A673 (cell line): ENCODE data around the gene NARF. TPM values are rescaled to one million over a fixed set of nuclear protein-coding genes. Genes with fewer than 3 reads are reported as not detected.
"Not testable (repeated sequence)": the region's sequence is repeated elsewhere in the genome, so short reads cannot be mapped to it uniquely, and the experiment has no call there.

Experiments
- BruUV-seq: library from RNA; stranded (reverse); fragments of 400-500 nt; replicated peaks from 2 replicates; lab custom pipeline; 2021; lab: Mats Ljungman, UMichigan
- CTCF ChIA-PET: fragments of 300-600 bp; sonication (Branson Sonifier 250); formaldehyde crosslinking; loops from one replicate; lab custom pipeline; 2022; ENCODE audit warnings: antibody characterized with exemption; lab: Charles Lee
- POLR2A ChIA-PET: fragments of 300-600 bp; sonication (Branson Sonifier 250); formaldehyde crosslinking; loops from one replicate; lab custom pipeline; 2022; ENCODE audit warnings: antibody characterized with exemption; ENCODE audit not compliant: low non-redundant PET; lab: Charles Lee
- DNase-seq: peaks from one replicate; pipeline ENCODE4 v3.0.0-alpha.2; 2015; ENCODE audit warnings: low spot score
- H3K27ac ChIP-seq: fragments of 200-600 bp; sonication (generic); 2 replicates; pipeline ENCODE4 v1.5.1; 2016; ENCODE audit warnings: mixed run types, low read depth, mild to moderate bottlenecking, mixed read lengths, antibody characterized with exemption, low read length; ENCODE audit not compliant: poor library complexity, severe bottlenecking
- H3K27me3 ChIP-seq: fragments of 200-600 bp; sonication (generic); replicated peaks from 2 replicates; pipeline ENCODE4 v1.6.1; 2017; ENCODE audit warnings: mixed run types, low read depth, mild to moderate bottlenecking, mixed read lengths, antibody characterized with exemption, low read length; ENCODE audit not compliant: insufficient read depth, poor library complexity
- H3K36me3 ChIP-seq: fragments of 200-600 bp; sonication (generic); 2 replicates; pipeline ENCODE4 v1.6.1; 2016; ENCODE audit warnings: mixed run types, mild to moderate bottlenecking, mixed read lengths, antibody characterized with exemption, low read length; ENCODE audit not compliant: insufficient read depth, poor library complexity, severe bottlenecking
- H3K4me1 ChIP-seq: fragments of 200-600 bp; sonication (generic); 2 replicates; pipeline ENCODE4 v1.6.1; 2017; ENCODE audit warnings: mixed run types, mild to moderate bottlenecking, mixed read lengths, antibody characterized with exemption, low read length; ENCODE audit not compliant: insufficient read depth, poor library complexity, severe bottlenecking
- H3K4me3 ChIP-seq: fragments of 200-600 bp; sonication (generic); 2 replicates; pipeline ENCODE4 v1.5.1; 2016; ENCODE audit warnings: low read depth, mixed run types, mild to moderate bottlenecking, mixed read lengths, low read length; ENCODE audit not compliant: poor library complexity, severe bottlenecking
- H3K9me3 ChIP-seq: fragments of 200-600 bp; sonication (generic); 2 replicates; pipeline ENCODE4 v1.6.1; 2016; ENCODE audit warnings: mixed run types, low read depth, mild to moderate bottlenecking, mixed read lengths, antibody characterized with exemption, low read length; ENCODE audit not compliant: poor library complexity, severe bottlenecking
- CTCF ChIP-seq: fragments of 300-800, 200-600 bp; sonication (generic); conservative IDR thresholded peaks from 2 replicates; pipeline ENCODE4 v1.5.1; 2017; ENCODE audit warnings: low read depth, mild to moderate bottlenecking, antibody characterized with exemption, low read length, moderate library complexity, mixed read lengths
- EZH2 ChIP-seq: fragments of 200-600 bp; sonication (generic); IDR thresholded peaks from 2 replicates; pipeline ENCODE4 v1.6.1; 2017; ENCODE audit warnings: borderline replicate concordance, low read depth, mild to moderate bottlenecking, mixed read lengths, antibody characterized with exemption, low read length; ENCODE audit not compliant: poor library complexity, severe bottlenecking
- intact Hi-C: fragments of 100-400 bp; cut with micrococcal nuclease; formaldehyde crosslinking; loops from one replicate; pipeline ENCODE4 v1.10.0; 2022; ENCODE audit not compliant: unreplicated experiment
- total RNA-seq: library from RNA; stranded (reverse); gene quantifications from 2 replicates; pipeline ENCODE4 v1.2.3, GENCODE V29; 2021

NARF gene
- total RNA-seq, 1 experiment from 2014 or later: 74.1 TPM

- intact Hi-C loops: no loop called here
- no peak for TF ChIP-seq CTCF
- no peak for TF ChIP-seq EZH2
- ChIA-PET POLR2A (interaction anchor here (0.6 kb wide), 1 partner anchor 31 kb away, joined by 7 read pairs; no protein-coding TSS in a partner anchor), CTCF (no interaction called here)
- H3K9me3 ChIP-seq: no peaks in the 10 kb centered on the region
- no peaks in the 10 kb centered on the region for H3K36me3 ChIP-seq
- no peaks in the 10 kb centered on the region for H3K27me3 ChIP-seq
- BruUV-seq: no TSS peak
- no peaks in the 10 kb centered on the region for H3K4me1 ChIP-seq
- H3K4me3 ChIP-seq: no peak overlapping the region
- no peak for DNase-seq
- H3K27ac ChIP-seq: no peak overlapping the region
Measured at GRCh38 chr17:82507631-82508175, 49.2 kb downstream of the NARF start.

- intact Hi-C loops, H3K4me3 ChIP-seq, H3K36me3 ChIP-seq, POLR2A ChIA-PET, H3K9me3 ChIP-seq, DNase-seq, H3K27ac ChIP-seq, H3K27me3 ChIP-seq, CTCF ChIA-PET, BruUV-seq, H3K4me1 ChIP-seq: not testable (repeated sequence)
Measured at GRCh38 chr17:82511642-82512041, 53.1 kb downstream of the NARF start.

- CTCF ChIA-PET, intact Hi-C loops: not testable (repeated sequence)
Measured at GRCh38 chr17:82513864-82514263, 55.3 kb downstream of the NARF start.

GRCh38 chr17:82517230-82517865 is 58.8 kb downstream of the NARF start:
- CTCF ChIA-PET: no interaction called here
- intact Hi-C loops: no loop called here

More at GRCh38 chr17:82513864-82514263, 55.3 kb downstream of the NARF start:
- H3K4me3 ChIP-seq, H3K4me1 ChIP-seq, H3K36me3 ChIP-seq, POLR2A ChIA-PET, BruUV-seq, H3K9me3 ChIP-seq, H3K27me3 ChIP-seq, H3K27ac ChIP-seq, DNase-seq: not testable (repeated sequence)

More at GRCh38 chr17:82517230-82517865, 58.8 kb downstream of the NARF start:
- no peaks in the 10 kb centered on the region for H3K4me1 ChIP-seq
- H3K27ac ChIP-seq: peak overlapping the region; percentile 47
- no peaks in the 10 kb centered on the region for H3K36me3 ChIP-seq
- H3K27me3 ChIP-seq: no peaks in the 10 kb centered on the region
- H3K9me3 ChIP-seq: no peaks in the 10 kb centered on the region
- peak; percentile 55 for DNase-seq
- POLR2A ChIA-PET: interaction anchor here (0.9 kb wide), 1 partner anchor 276 kb away, joined by 16 read pairs; no protein-coding TSS in a partner anchor
- no TSS peak for BruUV-seq
- no peak for TF ChIP-seq EZH2
- TF ChIP-seq CTCF: no peak
- H3K4me3 ChIP-seq: no peak overlapping the region
